IMR-90 (cell line): ENCODE data around the gene TNNC2.

Source experiments
- MAFK ChIP-seq: IDR thresholded peaks from 2 replicates; pipeline ENCODE4 v1.6.1; 2012; ENCODE audit warnings: low read depth, low read length, improper control_type of control experiment
- MXI1 ChIP-seq: IDR thresholded peaks from 2 replicates; pipeline ENCODE4 v1.6.1; 2012; ENCODE audit warnings: low read depth, mild to moderate bottlenecking, low read length, moderate library complexity, borderline replicate concordance
- POLR2A ChIP-seq: IDR thresholded peaks from 2 replicates; pipeline ENCODE4 v1.6.1; 2012; ENCODE audit warnings: mild to moderate bottlenecking, low read depth, low read length
- RAD21 ChIP-seq: IDR thresholded peaks from 2 replicates; pipeline ENCODE4 v1.6.1; 2012; ENCODE audit warnings: low read length, improper control_type of control experiment
- RCOR1 ChIP-seq: IDR thresholded peaks from 2 replicates; pipeline ENCODE4 v1.6.1; 2012; ENCODE audit warnings: mild to moderate bottlenecking, low read length, improper control_type of control experiment; ENCODE audit not compliant: insufficient replicate concordance
- SMC3 ChIP-seq: fragments of 150-350 bp; IDR thresholded peaks from 2 replicates; pipeline ENCODE4 v1.6.1; 2016; ENCODE audit warnings: low read depth, mild to moderate bottlenecking, antibody characterized with exemption, low read length, moderate library complexity
- TF ChIP-seq, protein P1 (sequence below): conservative IDR thresholded peaks from 2 replicates; pipeline ENCODE4 v1.5.1; 2012; ENCODE audit warnings: mild to moderate bottlenecking, low read depth, low read length, improper control_type of control experiment

DNA sequence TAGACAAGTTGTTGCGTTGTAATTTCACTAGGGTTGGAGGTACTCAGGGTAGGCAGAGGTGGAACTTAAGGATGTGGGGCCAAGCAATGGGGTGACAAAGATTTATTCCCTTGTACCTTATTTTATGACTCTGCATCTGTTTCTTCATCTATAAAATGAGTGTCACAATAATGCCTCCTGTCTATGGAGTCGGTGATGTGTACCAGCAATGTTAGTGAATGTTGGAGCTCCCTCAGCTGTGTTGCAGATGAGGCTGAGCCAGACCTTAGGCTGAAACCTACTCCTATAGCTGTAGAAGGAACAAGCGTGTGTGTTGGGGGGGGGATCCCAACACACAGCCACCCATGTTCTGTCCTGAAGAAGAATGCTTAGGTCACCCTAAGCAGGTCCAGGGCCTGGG lies 10.2 kb downstream of the TNNC2 start:
- TF ChIP-seq, protein P1, sequence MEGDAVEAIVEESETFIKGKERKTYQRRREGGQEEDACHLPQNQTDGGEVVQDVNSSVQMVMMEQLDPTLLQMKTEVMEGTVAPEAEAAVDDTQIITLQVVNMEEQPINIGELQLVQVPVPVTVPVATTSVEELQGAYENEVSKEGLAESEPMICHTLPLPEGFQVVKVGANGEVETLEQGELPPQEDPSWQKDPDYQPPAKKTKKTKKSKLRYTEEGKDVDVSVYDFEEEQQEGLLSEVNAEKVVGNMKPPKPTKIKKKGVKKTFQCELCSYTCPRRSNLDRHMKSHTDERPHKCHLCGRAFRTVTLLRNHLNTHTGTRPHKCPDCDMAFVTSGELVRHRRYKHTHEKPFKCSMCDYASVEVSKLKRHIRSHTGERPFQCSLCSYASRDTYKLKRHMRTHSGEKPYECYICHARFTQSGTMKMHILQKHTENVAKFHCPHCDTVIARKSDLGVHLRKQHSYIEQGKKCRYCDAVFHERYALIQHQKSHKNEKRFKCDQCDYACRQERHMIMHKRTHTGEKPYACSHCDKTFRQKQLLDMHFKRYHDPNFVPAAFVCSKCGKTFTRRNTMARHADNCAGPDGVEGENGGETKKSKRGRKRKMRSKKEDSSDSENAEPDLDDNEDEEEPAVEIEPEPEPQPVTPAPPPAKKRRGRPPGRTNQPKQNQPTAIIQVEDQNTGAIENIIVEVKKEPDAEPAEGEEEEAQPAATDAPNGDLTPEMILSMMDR, result no peak
- no peak for TF ChIP-seq RCOR1
- no peak for TF ChIP-seq POLR2A
- TF ChIP-seq RAD21, result no peak
- no peak for TF ChIP-seq SMC3
- no peak for TF ChIP-seq MXI1
- TF ChIP-seq MAFK, result no peak
